HEK293T (cell line): ENCODE data around the gene AHNAK2.

ENCODE experiments used
- ARNT ChIP-seq: fragments of 450-650 bp; IDR thresholded peaks from 2 replicates; pipeline ENCODE4 v1.6.1; 2017; ENCODE audit warnings: mild to moderate bottlenecking
- BHLHE40 ChIP-seq: fragments of 450-650 bp; IDR thresholded peaks from 2 replicates; pipeline ENCODE4 v1.6.1; 2016; ENCODE audit warnings: mild to moderate bottlenecking, moderate library complexity, borderline replicate concordance
- FOXM1 ChIP-seq: fragments of 450-650 bp; IDR thresholded peaks from 2 replicates; pipeline ENCODE4 v1.6.1; 2017; ENCODE audit warnings: mild to moderate bottlenecking, borderline replicate concordance
- NFRKB ChIP-seq: fragments of 450-650 bp; IDR thresholded peaks from 2 replicates; pipeline ENCODE4 v1.6.1; 2016; ENCODE audit warnings: mild to moderate bottlenecking, moderate library complexity
- SP1 ChIP-seq: fragments of 450-650 bp; IDR thresholded peaks from 2 replicates; pipeline ENCODE4 v1.6.1; 2017

DNA sequence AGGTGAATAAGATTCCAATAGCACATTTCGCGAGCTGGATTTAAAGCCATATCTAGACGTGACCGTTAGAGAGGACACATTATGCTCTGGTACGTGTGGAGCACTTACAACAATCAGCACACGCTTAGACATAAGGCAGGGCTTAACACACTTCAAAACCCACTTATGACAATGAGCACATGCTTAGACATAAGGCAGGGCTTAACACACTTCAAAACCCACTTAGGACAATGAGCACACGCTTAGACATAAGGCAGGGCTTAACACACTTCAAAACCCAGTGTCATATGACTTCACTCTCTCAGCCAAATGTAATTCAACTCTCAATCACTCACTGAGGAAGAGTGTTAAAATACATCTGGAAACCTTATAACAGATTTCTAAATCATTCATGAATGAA lies 64.7 kb downstream of the AHNAK2 start:
- TF ChIP-seq SP1 (no peak), BHLHE40 (no peak), NFRKB (no peak), ARNT (no peak), FOXM1 (no peak)
